HS-5 (cell line): ENCODE measurements around the gene SLC39A9.

Source experiments
- DNase-seq: peaks from one replicate; pipeline ENCODE4 v3.0.0-alpha.2; 2012; ENCODE audit warnings: low read depth

The SLC39A9 gene

GRCh38 chr14:69424149-69424923, 25.8 kb downstream of the SLC39A9 start:
- no peak for DNase-seq

- DNase-seq, result no peak
These were observed 29.1 kb downstream of the SLC39A9 start for GRCh38 chr14:69427596-69427995.

GRCh38 chr14:69428289-69428998, 30.0 kb downstream of the SLC39A9 start:
- DNase-seq, result no peak

- no peak for DNase-seq
These were observed 31.2 kb downstream of the SLC39A9 start for GRCh38 chr14:69429643-69430042.

GRCh38 chr14:69430306-69430939, 31.9 kb downstream of the SLC39A9 start:
- no peak for DNase-seq

GRCh38 chr14:69432364-69432763, 33.9 kb downstream of the SLC39A9 start:
- DNase-seq, result no peak

GRCh38 chr14:69439521-69440270, 41.2 kb downstream of the SLC39A9 start:
- DNase-seq, result no peak

GRCh38 chr14:69441948-69442347, 43.5 kb downstream of the SLC39A9 start:
- no peak for DNase-seq

- no peak for DNase-seq
These were observed 44.9 kb downstream of the SLC39A9 start for GRCh38 chr14:69443296-69443805.

GRCh38 chr14:69449216-69449615, 50.7 kb downstream of the SLC39A9 start:
- DNase-seq, result no peak

- no peak for DNase-seq
These were observed 53.4 kb downstream of the SLC39A9 start for GRCh38 chr14:69451941-69452340.

GRCh38 chr14:69458350-69458749, 59.9 kb downstream of the SLC39A9 start:
- no peak for DNase-seq

- DNase-seq, result no peak
These were observed 60.6 kb downstream of the SLC39A9 start for GRCh38 chr14:69459122-69459521.

- peak; percentile 66 for DNase-seq
These were observed 61.7 kb downstream of the SLC39A9 start for GRCh38 chr14:69460093-69460701.

GRCh38 chr14:69464379-69464778, 65.9 kb downstream of the SLC39A9 start:
- no peak for DNase-seq

- DNase-seq, result peak; percentile 86
These were observed 66.3 kb downstream of the SLC39A9 start for GRCh38 chr14:69464829-69465228.

GRCh38 chr14:69468949-69469348, 70.5 kb downstream of the SLC39A9 start:
- DNase-seq, result no peak

- DNase-seq, result no peak
These were observed 72.9 kb downstream of the SLC39A9 start for GRCh38 chr14:69471436-69471835.

- no peak for DNase-seq
These were observed 73.4 kb downstream of the SLC39A9 start for GRCh38 chr14:69471916-69472315.

- no peak for DNase-seq
These were observed 74.8 kb downstream of the SLC39A9 start for GRCh38 chr14:69473260-69473659.

- no peak for DNase-seq
These were observed 75.5 kb downstream of the SLC39A9 start for GRCh38 chr14:69473946-69474345.
